Embryonic facial prominence (tissue), 1 donor: ENCODE results near the gene ERGIC3.

Source experiments
- DNase-seq: peaks from one replicate; pipeline ENCODE4 v3.0.0-alpha.2; 2016; ENCODE audit errors: extremely low spot score

ERGIC3 gene

GRCh38 chr20:35561268-35561667 is 19.4 kb downstream of the ERGIC3 start:
- no peak for DNase-seq

DNA sequence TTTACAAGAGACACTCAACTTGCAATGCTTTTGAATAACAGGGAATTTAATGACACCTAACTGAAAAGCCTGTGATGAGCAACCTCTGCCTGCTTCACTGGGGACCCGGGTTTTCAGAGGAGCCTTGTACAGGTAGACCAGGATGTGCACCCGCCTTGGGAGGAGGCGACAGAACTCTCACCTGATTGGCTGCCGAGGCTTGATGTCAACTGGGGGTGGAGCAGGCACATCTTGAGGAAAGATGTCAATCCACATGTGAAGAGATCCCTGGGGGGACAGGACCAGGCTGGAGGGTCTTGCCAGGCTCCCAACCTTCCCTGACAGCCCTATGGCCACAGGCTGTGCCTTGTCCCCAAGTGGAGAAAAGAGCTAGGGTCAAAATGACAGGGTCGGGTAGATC is 19.8 kb downstream of the ERGIC3 start:
- DNase-seq = no peak

- no peak for DNase-seq
Observed at GRCh38 chr20:35562541-35563110, 20.7 kb downstream of the ERGIC3 start.

DNA sequence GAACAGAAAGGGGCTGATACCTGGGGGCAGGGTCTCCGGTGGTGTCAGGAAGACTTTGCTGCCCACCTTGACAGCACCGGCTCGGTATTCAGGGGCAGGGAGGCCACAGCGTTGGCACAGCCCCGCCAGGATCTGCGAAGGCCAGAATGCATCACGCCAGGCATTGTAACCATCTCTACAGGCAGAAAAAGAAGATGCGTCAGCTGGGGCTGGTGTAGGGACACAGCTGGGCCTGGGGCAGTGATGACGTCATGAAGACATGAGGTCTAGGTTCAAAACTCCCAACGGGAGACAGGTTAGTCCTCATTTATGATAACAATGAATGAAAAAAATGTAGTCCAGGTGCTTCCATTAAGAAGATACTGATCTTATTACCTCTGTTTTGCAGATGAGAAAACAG is 22.0 kb downstream of the ERGIC3 start:
- no peak for DNase-seq

GRCh38 chr20:35564905-35565304 is 23.0 kb downstream of the ERGIC3 start:
- no peak for DNase-seq

DNA sequence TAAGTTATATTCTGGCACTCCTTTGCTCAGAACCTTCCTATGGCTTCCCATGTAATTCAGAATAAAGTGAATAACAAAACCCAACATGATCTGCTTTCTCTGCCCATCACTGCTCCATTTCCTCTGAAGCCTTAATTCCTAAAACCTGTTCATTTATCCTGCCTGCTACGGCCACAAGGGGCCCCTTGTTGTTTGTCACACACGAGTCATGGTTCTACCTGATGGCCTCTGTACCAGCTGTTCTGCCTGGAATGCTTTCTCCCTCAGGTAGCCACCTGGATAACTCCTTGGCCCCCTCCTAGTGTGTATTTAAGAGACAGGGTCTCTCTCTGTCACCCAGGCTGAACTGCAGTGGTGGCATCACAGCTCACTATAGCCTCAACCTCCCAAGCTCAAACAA is 26.8 kb downstream of the ERGIC3 start:
- no peak for DNase-seq

DNA sequence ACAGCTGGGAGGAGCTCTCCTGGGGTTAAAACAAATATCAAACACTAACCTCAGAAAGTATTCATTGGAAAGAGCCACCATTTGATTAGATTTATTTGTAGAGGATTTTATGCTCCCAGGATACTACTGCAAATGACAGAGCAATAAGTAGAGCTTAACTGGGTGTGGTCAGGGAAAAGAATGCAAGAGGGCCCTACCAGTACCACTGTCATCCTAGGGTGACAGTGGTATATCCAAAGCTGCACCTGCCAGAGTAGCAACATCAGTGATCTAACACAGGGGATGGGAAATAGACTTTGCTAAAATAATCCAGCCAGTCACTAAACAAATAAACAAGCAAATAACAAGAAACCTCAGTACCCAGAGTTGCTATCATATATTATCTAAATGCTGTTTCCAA is 29.7 kb downstream of the ERGIC3 start:
- DNase-seq = no peak

- DNase-seq = no peak
Observed at GRCh38 chr20:35572838-35573237, 31.0 kb downstream of the ERGIC3 start.

DNA sequence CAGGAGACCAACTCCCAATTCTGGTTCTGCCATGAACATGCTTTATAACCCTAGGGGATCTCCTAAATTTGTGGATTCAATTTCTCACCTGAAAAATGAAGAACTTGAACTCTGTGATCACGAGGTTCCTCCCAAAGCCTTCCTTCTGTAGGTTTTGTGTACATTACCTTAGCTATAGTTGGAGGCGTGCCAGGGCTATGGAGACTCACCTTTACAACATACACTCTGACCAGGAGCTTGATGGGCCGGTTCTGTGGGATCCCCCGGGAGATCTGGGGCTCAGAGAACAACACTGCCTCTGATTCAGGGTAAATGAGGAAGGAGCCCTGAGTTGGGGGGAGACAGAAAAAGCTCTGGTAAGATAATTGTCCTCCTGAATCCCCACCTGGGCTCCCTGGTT is 34.1 kb downstream of the ERGIC3 start:
- DNase-seq = no peak

DNA sequence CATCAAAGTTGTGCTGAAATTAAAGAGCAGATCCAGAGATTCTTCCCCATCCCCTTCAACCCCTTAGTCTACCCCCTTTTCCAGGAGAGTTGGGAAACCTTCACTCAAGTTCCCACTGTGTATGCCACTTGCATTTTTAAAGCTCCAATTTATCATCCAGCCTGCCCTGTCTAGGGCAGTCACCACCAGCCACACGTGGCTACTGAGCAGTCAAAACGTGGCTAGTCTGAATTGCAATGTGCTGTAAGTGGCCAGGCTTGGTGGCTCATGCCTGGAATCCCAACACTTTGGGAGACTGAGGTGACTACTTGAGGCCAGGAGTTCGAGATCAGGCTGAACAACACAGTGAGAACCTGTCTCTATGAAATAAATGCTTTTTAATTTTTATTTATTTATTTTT is 34.9 kb downstream of the ERGIC3 start:
- DNase-seq = no peak

GRCh38 chr20:35578469-35578868 is 36.6 kb downstream of the ERGIC3 start:
- no peak for DNase-seq

- no peak for DNase-seq
Observed at GRCh38 chr20:35579196-35579595, 37.3 kb downstream of the ERGIC3 start.

DNA sequence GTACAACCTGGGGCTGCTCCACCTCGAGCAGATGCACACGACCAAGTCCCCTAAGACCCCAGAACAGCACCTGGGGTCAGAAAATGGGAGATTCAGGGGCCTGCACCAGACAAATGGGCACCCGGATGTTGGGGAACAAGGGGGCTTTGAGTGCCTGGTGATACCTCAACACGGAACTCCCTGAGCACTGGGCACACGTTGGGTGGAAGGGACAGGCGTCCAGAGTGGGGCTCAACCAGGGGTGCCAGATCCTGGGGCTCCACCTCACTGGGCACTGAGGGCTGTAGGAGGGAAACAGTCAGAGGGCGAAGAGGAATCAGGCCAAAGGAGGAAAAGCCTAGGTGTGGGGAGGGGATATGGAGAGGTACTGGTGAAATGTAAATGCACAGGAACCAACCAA is 40.3 kb downstream of the ERGIC3 start:
- no peak for DNase-seq

- no peak for DNase-seq
Observed at GRCh38 chr20:35582741-35583404, 41.0 kb downstream of the ERGIC3 start.

GRCh38 chr20:35583636-35584560 is 42.0 kb downstream of the ERGIC3 start:
- no peak for DNase-seq

DNA sequence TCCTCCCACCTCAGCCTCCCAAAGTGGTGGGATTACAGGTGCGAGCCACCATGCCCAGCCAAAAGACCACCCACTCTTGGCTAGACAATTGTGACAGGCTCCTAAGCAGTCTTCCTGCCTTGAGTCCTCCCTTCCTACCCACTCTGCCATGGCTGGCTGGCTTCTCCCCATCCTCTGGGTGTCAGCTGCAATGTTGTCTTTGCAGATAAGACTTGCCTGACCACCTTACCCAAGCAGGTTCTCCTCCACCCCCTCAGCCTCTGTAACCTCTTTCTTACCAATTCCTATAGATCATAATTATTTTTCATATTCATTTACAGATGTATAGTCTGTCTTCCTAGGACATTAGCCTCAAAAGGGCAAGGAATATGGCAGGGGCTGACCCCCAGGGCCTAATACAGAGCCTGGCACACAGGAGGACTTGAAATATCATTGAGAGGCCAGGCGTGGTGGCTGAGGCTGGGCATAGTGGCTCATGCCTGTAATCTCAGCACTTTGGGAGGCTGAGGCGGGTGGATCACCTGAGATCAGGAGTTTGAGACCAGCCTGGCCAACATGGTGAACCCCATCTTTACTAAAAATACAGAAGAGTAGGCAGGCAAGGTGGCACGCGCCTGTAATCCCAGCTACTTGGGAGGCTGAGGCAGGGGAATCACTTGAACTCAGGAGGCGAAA is 45.0 kb downstream of the ERGIC3 start:
- no peak for DNase-seq

DNA sequence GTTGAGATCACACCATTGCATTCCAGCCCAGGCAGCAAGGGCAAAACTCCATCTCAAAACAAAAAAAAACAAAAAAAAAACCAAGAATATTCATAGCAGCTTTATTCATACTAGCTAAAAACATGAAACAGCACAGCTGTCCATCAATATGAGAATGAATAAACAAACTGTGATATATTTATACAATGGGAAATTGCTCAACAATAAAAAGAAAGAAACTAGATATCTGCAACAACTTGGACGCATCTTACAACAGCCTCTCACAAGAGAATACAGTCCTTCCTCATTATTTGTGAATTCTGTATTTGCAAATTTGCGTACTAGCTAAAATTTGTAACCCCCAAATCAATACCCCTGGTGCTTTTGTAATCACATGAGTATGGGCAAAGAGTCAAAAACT is 45.6 kb downstream of the ERGIC3 start:
- DNase-seq = no peak

- DNase-seq = no peak
Observed at GRCh38 chr20:35588397-35588796, 46.5 kb downstream of the ERGIC3 start.

DNA sequence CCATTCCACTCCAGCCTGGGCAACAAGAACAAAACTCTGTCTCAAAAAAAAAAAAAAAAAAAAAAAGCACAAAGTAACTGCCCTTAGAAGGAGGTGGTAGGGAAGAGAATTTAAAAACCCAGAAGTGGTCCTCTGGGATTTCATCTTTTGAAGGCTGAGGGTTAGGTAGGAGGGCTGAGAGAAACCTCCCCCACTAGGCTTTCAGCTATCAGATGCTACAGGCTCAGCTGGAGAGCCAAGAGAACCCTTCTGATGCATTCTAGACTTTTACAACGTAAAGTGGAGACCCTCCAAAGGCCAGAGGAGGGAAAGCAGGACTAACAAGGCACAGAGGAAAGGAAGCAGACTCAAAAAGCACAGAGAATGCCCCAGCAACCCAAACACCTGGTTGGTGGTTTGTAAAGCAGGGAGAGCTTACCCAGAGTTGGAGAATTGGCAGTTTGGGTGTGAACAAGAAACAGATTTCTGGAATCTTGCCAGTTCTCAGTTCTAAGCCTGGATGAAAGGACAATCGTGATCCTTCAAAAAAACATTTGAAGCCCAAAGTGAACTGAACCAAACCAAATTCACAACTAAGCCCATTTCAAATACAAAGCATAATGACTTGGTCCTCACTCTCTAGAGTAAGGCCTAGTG is 50.6 kb downstream of the ERGIC3 start:
- DNase-seq = no peak

GRCh38 chr20:35595456-35595855 is 53.6 kb downstream of the ERGIC3 start:
- DNase-seq = no peak

GRCh38 chr20:35595901-35596300 is 54.0 kb downstream of the ERGIC3 start:
- DNase-seq = no peak

DNA sequence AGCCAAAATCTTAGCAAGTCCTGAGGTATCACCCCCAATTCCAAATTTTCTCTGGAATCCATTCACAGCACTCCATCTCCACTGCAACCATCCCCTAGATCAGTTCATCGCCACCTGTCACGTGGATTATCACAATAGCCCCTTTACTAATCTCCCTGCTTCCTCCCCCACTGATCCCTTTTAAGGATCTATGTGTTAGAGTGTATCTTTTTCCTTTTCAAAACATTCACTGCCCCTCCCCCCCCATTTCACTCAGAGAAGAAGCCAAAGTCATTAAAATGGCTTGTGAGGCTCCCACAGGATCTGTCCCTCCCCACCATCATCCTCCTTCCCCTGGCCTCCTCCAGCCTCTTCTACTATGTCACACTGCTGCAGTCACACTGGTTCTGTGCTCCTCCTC is 55.3 kb downstream of the ERGIC3 start:
- DNase-seq = no peak
